Lung (tissue), 12 donors: Measurements from ENCODE around the gene MIB1. TPM values are rescaled to one million over a fixed set of nuclear protein-coding genes. Genes with fewer than 3 reads are reported as not detected.

Source experiments
- ATAC-seq: fragments of 200-7000 bp; cut with Tn5 transposase; one replicate; pipeline ENCODE4 v1.9.1; 2020; ENCODE audit warnings: moderate number of reproducible peaks; ENCODE audit not compliant: insufficient read depth, low FRiP score
- DNase-seq, 3 donors: peaks; one replicate each; pipeline ENCODE4 v3.0.0-alpha.2; 2013 to 2017
- H3K27ac ChIP-seq, 2 donors: one replicate each; pipeline ENCODE4 v1.5.1; 2013; ENCODE audit warnings: mild to moderate bottlenecking in 2 of 2, moderate library complexity in 2 of 2, control low read depth in 1 of 2, inconsistent platforms in 1 of 2, low read depth in 1 of 2, low read length in 1 of 2
- H3K27me3 ChIP-seq, 3 donors: one replicate each; pipeline ENCODE4 v1.5.1; 2013; ENCODE audit warnings: low read length in 2 of 3; ENCODE audit not compliant: control insufficient read depth in 3 of 3, insufficient read depth in 3 of 3
- H3K36me3 ChIP-seq, 4 donors: one replicate each; pipeline ENCODE4 v1.5.1; 2013; ENCODE audit warnings: low read length in 4 of 4, mild to moderate bottlenecking in 1 of 4, moderate library complexity in 1 of 4; ENCODE audit not compliant: control insufficient read depth in 4 of 4, insufficient read depth in 4 of 4
- H3K4me1 ChIP-seq, 5 donors: one replicate each; pipeline ENCODE4 v1.5.1; 2013; ENCODE audit warnings: low read length in 5 of 5, mild to moderate bottlenecking in 2 of 5, moderate library complexity in 1 of 5; ENCODE audit not compliant: control insufficient read depth in 5 of 5, insufficient read depth in 5 of 5
- H3K4me3 ChIP-seq: one replicate; pipeline ENCODE4 v1.5.1; 2013; ENCODE audit warnings: mild to moderate bottlenecking, control low read depth, moderate library complexity
- H3K9ac ChIP-seq, 2 donors: one replicate each; pipeline ENCODE4 v1.5.1; 2013; ENCODE audit warnings: low read length in 2 of 2, control low read depth in 1 of 2; ENCODE audit not compliant: insufficient read depth in 1 of 2
- H3K9me3 ChIP-seq, 4 donors: one replicate each; pipeline ENCODE4 v1.5.1; 2013; ENCODE audit warnings: low read length in 3 of 4, mild to moderate bottlenecking in 1 of 4, moderate library complexity in 1 of 4; ENCODE audit not compliant: control insufficient read depth in 4 of 4, insufficient read depth in 3 of 4
- CTCF ChIP-seq: IDR thresholded peaks from 2 replicates; pipeline ENCODE4 v1.5.1; 2012; ENCODE audit warnings: mild to moderate bottlenecking; ENCODE audit errors: control extremely low read depth, extremely low read depth
- WGBS, 2 donors: extraction: QIAGEN DNeasy Blood & Tissue Kit; methylation state at CpG; one replicate each; pipeline ENCODE4 v1.1.7; 2013; 5-methylcytosine and 5-hydroxymethylcytosine counted together
- polyA plus RNA-seq, 2 donors: library from polyadenylated mRNA; stranded (reverse); fragments of 200-250 nt; gene quantifications; one replicate each; pipeline ENCODE4 v1.2.1, GENCODE V29; 2013
- total RNA-seq, 2 donors: library from RNA; depleted of rRNA in 1 of 2; stranded (reverse); fragments of >200 nt in 1 of 2; gene quantifications; one replicate each; pipeline ENCODE4 v1.2.1, GENCODE V29; 2014 to 2021
- donor health status: control.
- donor health status: control.
- donor health status: Bipolar disorder and iron deficiency.
- donor health status: healthy.
- donor health status: DM: yes; HTN: yes; CAD: no.

The MIB1 gene
- total and polyA plus RNA-seq, 4 donors: 4.5 to 62.0 (median 15.5) TPM

GRCh38 chr18:21853775-21854552 lies 113.4 kb downstream of the MIB1 start:
- H3K4me1 ChIP-seq: peaks cover 0 to 4% (median 0%) of the 10 kb centered on the region in 5 donors
- WGBS, 2 donors: 83% methylated on average over 6 of the region's 6 CpGs
- ATAC-seq: no peak
- peak in 2 of 3 donors; percentile 14 to 23 for DNase-seq
- peaks cover 2 to 12% (median 8%) of the 10 kb centered on the region in 4 donors for H3K36me3 ChIP-seq
- TF ChIP-seq CTCF: no peak
- H3K9ac ChIP-seq: no peak overlapping the region
- H3K27me3 ChIP-seq: no peaks in the 10 kb centered on the region
- no peak overlapping the region for H3K4me3 ChIP-seq
- H3K27ac ChIP-seq: no peak overlapping the region
- no peaks in the 10 kb centered on the region for H3K9me3 ChIP-seq

GRCh38 chr18:21855432-21855831 lies 114.8 kb downstream of the MIB1 start:
- no peak for ATAC-seq
- TF ChIP-seq CTCF: no peak
- WGBS, 2 donors: 97 to 98% methylated on average over 3 of the region's 3 CpGs

GRCh38 chr18:21857871-21858270 lies 117.3 kb downstream of the MIB1 start:
- TF ChIP-seq CTCF: no peak
- 80 to 81% methylated on average over 3 of the region's 3 CpGs for WGBS, 2 donors
- Histone ChIP-seq H3K9me3 (no peaks in the 10 kb centered on the region), H3K9ac (no peak overlapping the region), H3K36me3 (peaks cover 6 to 28% (median 19%) of the 10 kb centered on the region in 4 donors), H3K4me1 (peaks cover 0 to 1% (median 0%) of the 10 kb centered on the region in 5 donors), H3K27me3 (no peaks in the 10 kb centered on the region), H3K27ac (no peak overlapping the region), H3K4me3 (no peak overlapping the region)
- ATAC-seq: no peak
- no peak for DNase-seq

More at GRCh38 chr18:21855432-21855831, 114.8 kb downstream of the MIB1 start:
- no peak overlapping the region for H3K27ac ChIP-seq
- no peak overlapping the region for H3K9ac ChIP-seq
- DNase-seq: no peak
- peaks cover 0 to 3% (median 0%) of the 10 kb centered on the region in 5 donors for H3K4me1 ChIP-seq
- no peak overlapping the region for H3K4me3 ChIP-seq
- no peaks in the 10 kb centered on the region for H3K9me3 ChIP-seq
- H3K27me3 ChIP-seq: no peaks in the 10 kb centered on the region
- H3K36me3 ChIP-seq: peaks cover 3 to 21% (median 13%) of the 10 kb centered on the region in 4 donors
